ENCODE measurements around the gene TTYH3.

Gene TTYH3

DNA sequence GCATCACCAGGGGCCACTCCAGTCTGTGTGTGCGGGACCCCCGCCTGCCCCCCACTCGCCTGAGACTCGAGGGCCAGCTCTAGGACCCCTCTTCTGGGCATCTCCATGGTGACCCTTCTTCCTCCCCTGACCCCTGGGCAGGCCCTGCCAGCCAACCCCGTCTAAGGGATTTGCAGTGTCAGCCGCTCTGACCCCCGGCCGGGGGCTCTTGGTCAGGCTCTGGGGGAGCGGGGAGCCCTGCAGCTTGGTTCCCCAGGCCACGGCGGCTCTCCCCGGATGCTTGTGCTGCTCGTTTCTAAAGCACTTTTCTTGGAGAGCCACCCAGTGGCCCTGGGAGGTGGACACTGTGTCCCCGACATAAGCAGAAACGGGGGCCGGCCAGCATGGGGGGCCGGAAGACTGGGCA is 5.3 kb downstream of the TTYH3 start:
- DNase-seq: no peak

DNA sequence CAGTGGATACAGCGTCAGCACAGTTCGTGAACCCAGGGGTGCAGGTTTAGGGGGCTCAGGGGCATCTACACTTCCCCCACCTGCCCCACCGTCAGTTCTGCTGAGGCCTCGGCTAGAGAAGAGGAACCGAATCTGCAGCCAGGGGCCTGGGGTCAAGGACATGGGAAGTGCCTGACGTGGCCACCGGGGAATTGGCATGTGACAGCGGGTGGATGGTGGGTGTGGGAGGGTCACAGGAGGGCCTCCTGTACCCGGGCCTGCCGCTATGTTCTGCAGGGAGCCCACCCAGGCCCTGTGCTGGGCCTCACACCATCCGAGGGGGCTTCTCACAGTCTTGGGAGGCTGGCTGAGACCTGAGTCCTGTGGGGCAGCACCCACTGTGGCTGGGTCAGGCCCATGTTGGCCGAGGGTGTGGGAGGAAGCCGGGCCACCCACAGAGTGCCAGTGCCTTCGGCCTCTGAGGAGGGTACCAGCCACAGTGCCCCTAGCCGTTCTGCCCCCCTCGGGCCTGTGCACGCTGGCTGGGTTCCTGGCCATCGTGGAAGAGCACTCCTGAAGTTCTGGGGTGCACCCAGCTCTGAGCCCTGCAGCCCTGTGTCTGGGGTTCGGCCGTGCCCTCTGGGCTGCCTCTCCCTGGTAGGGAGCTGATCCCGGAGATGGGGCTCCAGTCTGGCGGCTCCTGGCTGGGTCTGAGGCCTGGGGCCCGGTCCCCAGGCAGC is 5.9 kb downstream of the TTYH3 start:
- DNase-seq: no peak

DNA sequence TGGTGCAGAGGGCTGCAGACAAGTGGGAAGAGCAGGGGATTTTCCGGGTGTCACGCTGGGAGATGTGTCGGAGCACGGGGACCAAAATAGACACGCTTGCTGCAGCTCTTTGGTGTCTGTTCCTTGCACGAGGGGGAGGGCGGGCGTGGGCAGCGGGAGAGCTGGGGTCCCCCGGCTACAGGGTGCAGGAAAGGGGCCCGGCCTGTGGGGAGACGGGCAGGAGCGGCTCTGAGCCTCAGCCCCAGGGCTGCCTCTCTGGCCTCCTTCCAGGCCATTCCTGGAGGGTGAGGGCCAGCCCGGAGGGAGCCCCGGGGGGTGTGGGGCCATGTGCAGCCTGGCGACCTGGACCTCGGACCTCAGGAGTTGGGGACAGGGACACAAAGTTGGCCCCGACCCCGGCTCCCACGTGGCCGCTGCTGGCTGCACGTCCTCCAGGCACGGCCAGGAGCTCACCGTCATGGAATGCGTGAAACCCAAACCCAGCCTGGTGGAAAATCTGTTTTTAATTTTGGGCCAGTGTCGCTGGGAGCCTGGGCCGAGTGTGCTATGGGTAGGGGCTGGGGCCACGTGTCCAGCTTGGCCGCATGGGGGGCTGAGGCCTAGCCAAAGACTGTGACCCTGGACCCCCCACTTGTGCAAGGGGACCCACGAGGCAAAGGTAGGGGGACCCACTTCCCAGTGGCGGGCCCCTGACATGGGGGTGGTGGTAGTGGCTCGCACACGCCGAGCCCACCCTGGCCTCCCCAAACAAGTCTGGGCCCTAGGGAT is 6.6 kb downstream of the TTYH3 start:
- no peak for DNase-seq

DNA sequence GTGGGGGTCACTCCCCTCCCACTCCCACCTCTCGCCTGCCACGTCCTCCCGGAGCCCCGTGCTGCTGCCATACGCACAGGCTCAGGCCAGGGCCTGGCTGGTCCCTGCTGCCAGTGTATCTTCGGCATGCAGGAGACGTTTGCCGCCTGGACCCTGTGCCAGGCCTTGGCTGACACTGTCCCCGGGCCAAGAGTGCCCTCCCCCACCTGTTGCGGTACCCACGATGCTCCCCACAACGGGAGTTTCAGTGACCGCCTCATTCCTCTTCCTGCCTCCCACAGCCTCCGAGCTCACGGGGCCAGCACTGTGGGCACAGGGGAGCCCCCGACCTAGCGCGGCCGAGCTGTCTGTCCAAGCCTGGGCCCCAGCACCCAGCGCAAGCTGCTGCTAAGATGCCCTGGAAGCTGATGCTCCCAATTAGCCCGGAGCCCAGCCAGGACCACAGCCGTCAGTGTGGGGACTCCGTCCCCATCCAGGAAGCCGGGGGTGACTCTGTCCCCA is 7.4 kb downstream of the TTYH3 start:
- no peak for DNase-seq

DNA sequence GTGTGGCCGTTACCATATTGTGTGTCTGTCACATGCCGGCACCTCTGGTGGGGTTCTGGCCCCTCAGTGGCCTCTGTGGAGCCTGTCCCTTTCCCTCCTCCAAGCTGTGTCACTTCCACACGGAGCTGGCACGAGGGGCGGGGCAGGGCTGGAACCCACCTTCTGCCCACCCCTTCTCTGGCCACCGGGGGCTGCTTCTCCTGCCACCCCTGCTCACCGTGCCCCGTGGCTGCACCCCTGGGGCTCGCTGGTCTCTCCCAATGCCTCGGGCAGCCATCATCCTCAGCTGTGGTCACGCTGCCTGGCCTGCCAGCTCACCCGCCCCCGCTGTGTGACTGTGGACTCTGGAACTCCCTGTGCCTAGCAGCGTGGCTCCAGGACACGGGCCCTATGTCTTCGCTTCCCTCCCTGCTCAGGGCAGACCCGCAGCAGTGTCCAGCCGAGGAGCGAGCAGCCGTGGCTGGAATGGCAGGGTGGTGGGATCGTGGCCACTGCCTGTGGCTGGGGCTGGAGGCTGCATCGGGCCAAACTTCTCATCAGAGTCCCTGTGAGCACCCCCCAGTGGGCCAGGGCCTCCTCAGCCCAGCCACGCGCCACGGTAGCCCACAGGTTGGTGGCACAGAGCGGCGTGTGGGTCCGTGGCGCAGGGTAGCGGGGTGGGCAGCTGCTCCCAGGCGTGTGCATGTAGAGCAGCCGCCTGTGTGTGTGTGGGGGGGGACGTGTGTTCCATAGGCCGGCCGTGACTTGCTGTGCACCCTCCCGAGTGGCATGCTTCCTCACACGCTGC is 8.1 kb downstream of the TTYH3 start:
- no peak for DNase-seq

DNA sequence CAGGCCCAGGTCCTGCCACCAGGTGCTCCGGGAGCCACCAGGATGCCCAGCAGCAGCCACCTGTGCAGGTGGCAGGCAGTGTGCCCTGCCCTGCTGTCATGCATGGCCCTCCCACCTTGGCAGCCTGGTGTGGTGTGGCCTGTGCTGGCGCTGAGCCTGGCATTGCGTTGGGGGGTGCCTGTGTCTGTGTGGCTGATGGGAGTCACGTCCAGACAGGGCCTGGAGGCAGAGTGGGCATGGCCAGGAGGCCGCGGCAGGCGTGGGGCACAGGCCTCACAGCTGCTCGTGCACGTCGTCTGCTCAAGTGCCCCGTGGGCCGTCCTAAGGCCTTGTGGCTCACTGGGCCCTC is 8.7 kb downstream of the TTYH3 start:
- no peak for DNase-seq

DNA sequence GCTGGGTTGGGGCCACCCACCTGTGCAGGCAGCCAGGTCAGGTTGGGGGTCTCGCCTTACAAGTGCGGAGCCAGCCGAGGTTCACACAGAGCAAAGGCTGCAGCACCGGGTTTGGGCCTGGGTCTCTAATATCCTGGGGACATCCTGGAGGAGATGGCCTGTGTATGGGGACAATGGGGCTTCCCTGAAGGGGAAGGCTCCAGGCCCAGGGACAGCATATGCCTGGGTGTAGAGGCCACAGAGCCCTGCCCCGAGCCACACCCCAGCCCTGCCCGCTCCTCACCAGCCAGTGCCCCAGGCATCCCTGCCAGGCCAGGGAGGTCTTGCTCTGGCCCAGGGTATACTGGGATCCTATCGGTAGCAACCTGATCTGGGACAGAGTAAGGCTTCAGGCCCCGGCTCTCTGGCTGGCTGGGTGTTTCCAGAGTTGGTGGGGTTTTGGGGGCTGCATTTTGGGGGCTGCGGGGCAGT is 9.1 kb downstream of the TTYH3 start:
- no peak for DNase-seq

DNA sequence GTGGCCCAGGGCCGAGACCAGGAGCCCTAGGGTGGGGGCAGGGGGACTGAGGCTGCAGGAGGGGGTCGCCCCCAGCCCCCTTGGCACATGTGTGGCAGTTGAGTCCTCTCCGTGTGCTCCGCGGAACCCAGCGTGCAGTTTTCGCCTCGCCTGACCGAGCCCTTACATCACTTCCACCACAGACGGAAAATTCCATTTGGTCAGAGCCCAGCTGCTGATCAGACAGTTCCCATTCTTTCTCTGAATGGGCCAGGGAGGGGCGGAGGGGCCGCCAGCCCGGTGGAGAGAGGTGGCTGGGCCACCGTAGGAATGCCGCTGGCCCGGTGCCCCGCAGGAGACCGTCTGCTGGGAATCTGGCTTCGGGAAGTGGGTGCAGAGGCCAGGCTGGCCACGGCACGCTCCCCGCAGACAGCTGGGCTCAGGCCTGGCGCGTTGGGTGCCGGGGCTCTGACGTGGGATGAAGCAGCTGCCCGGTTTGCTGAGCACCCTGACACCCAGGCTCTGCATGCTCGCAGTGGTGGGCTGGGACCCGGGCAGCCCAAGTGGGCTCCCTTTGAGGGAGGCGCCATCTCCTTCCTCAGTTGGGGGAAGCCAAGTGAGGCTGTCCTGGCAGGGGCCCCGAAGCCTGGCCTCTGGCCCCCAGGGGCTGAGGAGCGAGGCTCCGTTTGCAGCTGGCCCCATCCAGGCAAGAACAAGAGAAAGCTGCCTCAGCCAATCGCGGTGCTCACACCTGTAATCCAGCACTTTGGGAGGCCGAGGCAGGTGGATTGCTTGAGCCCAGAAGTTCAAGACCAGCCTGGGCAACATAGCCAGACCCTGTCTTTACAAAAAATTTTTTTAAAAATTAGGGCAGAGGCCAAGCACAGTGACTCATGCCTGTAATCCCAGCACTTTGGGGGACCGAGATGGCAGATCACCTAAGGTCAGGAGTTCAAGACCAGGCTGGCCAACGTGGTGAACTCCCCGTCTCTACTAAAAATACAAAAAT is 9.9 kb downstream of the TTYH3 start:
- no peak for DNase-seq

DNA sequence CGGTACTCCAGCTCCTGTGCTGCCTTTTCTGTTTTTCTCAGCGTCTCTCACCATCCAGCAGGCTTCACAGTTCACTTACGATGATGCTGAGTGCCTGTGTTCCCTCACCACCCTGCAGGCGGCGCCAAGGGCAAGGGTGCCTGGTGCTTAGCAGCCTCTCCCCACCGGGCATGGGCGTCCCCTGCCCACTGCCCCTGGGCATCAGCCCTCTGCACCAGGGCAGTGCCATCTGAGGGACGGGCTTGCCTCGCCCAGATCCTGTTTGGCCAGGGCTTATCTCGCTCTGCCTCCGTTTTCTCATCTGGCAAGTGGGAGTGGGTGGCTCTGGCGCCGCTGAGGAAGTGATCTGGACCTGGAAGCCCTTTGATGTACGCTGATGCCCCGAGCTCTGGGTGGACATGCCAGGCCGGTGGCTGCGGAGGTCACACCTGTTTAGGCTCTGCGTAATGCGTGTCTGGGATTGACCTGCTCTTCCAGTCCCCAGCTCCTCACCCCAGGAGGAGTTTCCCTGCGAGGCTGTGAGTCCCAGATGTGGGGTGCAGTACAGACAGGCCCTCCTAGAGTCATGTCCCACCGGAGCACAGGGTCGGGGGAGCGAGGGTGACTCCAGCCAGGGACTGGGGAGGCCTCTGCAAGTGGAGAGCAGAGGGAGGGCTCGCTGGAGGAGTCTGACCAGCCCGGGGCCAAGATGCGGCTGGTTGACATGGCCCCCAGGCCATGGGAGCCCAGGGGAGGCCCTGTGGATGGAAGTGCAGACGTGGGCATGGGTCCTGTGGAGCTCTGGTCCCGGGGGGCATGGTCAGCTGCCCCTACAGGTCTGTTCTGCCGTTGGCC is 11.8 kb downstream of the TTYH3 start:
- DNase-seq: no peak

DNA sequence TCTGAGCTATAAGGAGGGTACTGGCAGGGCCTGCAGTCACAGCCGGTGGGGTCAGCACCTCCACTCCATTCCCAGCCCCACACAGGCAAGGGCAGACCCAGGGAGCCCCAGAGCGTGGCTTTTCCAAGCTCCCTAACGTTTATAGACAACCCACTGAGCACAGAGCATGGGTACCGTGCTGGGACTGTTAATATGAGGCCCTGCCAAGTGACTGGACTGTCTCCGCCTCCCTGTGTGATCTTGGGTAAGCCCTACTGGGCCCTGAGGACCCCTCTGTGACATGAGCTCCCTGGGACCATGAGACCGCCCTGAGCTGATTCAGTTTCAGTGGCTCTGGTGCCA is 12.4 kb downstream of the TTYH3 start:
- DNase-seq: no peak

DNA sequence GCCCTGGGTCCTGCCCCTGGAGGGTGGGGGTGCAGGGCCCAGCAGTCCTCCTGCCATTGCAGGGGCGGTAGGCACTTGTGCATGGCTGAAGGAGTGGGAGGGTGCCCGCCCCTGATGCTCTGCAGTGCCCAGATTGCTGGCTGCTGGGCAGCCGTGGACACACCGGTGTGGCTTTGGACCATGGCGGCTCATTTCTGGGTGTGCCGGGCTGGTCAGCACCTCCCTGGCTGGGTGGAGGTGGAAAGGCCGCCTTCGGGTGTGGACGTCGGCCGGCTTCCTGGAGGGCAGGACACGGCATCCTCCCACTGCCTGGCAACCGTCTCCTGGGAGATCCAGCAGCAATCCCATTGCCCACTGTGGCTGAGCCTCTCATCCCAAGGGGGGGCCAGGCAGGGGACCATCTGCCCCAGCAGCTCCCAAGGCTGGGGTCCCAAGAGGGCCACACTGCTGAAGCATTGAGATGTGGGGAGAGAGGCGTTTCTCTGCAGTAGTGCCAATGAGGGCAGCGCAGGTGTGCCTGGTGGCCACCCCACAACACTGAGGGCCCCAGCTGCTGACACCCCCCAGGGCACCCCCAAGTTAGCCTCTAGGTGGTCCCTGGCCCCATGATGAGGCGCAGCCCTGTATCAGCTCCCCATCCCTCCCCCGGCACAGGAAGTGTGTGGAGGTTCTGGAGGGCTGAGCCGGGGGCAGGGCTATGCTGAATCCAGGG is 12.9 kb downstream of the TTYH3 start:
- no peak for DNase-seq

DNA sequence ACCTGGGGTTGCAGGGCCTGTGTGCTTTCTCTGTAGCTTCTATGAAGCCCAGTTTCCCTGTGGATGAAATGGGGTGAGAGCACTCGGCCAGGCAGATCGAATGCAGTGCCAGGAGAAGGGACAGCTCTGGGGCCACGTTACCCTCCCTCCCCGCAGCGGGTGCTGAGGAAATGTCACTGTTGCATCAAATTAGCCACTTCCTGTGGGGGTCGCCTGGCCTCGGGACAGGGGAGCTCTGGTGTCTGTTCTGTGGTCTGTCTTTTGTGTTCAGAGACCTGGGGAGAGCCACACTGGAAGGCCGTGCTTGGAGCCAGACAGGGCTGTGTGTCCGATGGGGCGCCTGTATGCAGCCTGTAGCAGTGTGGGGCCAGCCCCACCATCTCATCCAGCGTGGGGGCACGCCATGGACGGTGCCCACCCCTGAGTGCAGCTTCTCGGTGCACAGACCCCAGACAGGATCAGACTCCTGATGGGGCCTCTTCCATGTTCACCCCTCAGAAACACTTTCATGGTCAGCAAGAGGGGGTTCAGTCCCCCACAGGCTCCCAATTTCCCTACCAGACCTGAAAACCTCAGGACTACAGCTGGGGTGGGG is 13.6 kb downstream of the TTYH3 start:
- no peak for DNase-seq

DNA sequence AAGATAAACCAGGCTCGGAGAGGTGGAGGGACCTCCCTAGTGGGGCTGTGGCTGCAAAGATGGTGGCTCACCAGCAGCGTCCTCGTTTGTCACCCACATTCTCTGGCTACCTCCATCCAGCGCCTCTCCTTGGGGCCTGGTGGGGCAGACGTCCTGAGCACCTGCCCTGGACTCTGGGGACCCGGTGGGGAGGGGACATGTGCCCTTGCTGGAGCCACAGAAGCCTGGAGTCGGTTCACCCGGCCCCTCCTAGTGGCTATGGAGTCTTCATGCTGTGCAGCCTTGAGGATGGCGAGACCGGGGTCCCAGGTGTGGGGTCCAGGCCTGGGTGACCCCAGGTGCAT is 14.5 kb downstream of the TTYH3 start:
- no peak for DNase-seq

DNA sequence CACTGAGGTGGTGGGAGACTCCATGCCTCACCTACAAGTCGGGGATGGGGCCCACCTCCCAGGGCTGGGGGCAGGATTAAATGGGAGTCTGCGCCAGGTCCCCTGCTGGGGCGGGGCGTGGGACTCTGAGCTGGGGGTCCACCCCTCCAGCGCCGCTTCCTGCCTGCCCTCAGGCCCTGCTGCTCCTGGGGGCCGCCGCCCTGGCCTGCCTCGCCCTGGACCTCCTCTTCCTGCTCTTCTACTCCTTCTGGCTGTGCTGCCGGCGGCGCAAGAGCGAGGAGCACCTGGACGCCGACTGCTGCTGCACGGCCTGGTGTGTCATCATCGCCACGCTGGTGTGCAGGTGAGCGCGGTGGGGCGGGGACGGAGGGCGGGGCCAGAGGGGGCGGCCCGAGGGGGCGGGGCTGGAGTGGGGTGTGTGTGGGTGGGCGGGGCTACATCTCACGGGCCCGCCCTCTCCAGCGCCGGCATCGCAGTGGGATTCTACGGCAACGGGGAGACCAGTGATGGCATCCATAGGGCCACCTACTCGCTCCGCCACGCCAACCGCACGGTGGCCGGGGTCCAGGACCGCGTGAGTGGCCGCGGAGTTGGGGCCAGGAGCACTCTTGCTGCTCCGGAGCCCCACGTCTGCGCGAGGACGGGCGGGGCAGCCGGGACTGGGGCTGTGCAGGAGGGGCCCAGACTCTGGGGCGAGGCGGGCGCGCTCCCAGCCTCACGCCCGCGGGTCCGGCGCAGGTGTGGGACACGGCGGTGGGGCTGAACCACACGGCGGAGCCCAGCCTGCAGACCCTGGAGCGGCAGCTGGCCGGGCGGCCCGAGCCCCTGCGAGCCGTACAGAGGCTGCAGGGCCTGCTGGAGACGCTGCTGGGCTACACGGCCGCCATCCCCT is 15.1 kb downstream of the TTYH3 start:
- DNase-seq: no peak

DNA sequence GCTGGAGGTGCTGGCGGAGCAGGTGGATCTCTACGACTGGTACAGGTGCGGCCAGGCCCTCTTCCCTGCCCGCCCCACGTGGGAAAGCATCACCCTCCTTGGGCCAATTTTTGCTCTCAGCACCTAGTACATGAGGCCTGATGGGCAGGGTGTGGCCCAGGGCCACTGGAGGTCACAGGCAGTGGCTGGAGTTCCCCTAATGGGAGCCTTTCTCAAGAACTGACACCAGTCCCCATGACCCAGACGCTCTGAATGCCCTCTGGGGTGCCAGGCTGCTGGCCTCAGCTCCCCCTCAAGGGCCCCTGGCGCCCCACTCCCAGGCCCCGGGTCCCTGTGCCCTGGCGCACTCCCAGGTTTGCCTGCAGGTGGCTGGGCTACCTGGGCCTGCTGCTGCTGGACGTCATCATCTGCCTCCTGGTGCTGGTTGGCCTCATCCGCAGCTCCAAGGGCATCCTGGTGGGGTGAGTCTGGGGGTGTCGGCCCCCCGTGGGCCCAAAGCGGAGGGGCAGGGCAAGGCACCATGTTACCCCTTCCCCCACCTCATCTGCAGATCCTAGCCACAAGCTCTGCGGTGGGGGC is 15.9 kb downstream of the TTYH3 start:
- no peak for DNase-seq

DNA sequence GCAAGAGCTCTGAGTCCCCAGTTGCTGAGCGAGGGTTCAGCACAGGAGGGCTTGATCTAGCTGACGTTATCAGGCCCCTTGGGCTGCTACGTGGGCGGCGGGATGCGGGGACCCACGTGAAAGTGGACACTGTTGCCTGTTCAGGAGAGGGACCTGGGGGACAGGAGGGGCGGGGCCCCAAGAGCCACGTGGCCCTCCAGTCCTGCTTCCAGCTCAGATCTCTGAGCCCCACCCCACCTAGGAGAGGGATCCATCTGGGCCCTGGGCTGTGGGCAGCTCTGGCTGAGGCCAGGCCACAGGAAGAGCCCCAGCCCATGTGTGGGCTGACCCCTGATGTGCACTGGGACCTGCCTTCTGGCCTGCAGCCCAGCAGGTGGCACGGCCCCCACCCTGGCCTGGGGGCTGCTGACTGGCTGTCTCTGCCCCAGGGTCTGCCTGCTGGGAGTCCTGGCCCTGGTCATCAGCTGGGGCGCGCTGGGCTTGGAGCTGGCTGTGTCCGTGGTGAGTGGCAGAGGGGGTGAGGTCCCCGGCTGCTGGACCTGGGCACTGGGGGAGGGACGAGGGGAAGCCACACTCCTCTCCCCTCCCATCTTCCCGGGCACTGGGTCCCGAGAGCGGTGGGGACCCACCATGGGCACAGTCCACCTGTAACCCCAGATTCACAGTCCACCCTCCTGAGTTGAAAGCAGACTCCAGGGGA is 17.5 kb downstream of the TTYH3 start:
- no peak for DNase-seq

DNA sequence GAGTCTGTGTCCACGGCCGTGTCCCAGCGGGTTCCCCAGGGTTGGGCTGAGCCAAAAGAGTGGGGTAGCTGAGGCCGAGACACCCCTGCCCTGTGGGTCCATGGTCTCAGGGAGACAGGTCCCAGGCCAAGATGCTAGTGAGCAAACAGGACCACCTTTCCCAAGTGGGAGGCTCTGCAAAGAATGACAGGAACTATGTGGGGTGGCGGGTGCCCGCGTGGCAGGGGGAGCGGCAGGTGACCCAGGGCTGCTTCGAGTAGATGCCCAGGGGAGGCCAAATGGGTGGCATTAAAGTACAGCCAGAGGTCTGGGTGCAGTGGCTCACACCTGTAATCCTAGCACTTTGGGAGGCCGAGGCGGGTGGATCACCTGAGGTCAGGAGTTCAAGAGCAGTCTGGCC is 18.2 kb downstream of the TTYH3 start:
- DNase-seq: no peak

DNA sequence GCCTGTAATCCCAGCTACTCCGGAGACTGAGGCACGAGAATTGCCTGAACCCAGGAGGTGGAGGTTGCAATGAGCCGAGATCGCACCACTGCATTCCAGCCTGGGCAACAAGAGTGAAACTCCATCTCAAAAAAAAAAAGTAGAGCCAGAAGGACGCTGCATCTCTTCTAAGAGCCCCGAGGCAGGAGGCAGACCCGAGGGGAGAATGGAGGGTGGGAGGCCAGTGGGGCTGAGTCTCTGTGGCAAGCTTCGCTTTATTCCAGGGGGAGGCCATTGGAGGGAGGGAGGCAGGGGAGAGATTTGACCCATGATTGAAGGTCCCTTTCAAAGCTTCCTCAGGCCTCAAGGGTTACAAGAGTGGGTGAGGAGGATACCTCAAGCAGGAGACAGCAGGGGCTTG is 18.7 kb downstream of the TTYH3 start:
- DNase-seq: no peak

Measured in NCI-H1694 (cell line).